GM18861 (cell line): ENCODE measurements around the gene LYZL2.
"Not testable (repeated sequence)": the region's sequence is repeated elsewhere in the genome, so short reads cannot be mapped to it uniquely, and the experiment has no call there.

Experiments used
- ATAC-seq: cut with Tn5 transposase; IDR thresholded peaks from one replicate; pipeline ENCODE4 v1.9.1; 2021; ENCODE audit not compliant: unreplicated experiment

LYZL2 gene

DNA sequence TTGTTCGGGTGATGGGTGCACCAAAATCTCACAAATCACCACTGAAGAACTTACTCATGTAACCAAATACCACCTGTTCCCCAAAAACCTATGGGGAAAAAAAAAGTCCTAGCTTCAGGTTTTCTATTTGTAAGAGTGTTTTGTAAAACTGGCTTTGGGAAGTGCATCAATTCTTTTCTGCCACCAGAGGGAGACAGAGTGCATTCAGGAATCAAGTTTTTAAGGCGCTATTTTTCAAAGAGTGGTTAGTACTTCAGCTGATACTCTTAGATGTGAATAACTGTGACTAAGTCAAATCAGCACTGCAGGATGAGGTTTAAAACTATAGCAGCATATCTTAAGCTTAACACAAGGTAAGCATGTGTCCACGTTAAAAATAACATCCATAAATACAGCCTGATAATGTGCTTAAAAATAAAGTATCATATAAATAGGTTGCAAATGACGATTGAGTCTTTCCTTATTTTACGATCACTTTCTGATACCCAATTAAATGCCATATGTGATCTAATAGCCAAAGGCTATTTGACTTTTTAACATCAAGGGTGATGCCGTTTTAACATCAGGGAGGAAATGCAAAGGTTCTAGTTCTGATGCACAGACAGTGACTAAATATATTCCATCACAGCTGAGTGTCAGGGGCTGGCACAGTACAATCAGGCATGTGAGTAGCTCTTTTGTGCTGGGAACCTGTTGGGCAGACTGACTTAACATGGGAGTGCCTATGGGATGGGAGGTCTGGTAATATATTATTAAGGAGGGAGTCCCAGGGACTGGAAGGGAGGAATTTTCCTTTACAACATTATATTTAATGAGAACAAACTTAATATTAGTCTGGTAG lies 10.6 kb upstream of the LYZL2 start:
- ATAC-seq = no peak

DNA sequence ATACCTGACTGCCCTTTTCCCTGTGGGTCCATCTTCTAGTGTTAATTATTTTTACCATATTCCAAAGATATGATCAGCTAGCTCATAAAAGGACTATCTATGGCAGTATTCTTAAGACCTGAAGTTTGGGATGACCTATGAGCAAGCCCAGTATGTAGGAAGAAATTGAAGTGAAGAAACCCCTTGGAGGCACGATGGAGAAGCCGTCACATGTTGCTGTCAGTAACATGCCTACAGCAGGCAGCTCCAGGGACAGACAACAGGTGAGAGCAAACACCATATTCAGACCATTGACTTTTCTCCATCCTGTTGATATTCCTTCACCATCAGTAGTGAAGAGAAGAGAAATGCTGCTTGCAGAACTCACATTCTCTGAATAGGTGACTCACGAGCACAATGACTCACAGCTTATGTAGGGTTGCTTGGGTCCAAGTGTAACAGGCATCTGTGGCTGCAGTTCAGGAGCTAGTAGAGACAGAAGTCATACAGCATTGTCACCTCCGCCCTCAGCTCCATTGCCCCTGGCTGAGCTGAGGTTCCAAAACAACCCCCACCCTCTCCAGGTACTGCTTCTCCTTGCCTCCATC lies 8.4 kb upstream of the LYZL2 start:
- no peak for ATAC-seq

DNA sequence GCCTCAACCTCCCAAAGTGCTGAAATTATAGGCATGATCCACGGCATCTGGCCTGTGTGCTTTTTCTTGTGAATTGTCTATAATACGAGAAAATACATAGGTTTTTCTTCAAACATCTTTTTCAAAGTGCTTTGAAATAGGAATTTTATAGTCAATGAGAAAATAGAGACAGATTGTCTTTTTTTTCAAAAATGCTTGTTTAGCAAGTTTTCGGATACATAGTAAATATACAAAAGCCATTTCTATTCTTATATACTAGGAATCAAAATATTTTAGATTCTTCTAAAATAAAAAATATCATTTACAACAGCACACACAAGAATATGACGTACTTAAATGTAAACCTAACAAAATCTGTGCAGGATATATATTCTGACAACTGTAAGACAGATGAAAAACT lies 1.6 kb upstream of the LYZL2 start:
- ATAC-seq = no peak

DNA sequence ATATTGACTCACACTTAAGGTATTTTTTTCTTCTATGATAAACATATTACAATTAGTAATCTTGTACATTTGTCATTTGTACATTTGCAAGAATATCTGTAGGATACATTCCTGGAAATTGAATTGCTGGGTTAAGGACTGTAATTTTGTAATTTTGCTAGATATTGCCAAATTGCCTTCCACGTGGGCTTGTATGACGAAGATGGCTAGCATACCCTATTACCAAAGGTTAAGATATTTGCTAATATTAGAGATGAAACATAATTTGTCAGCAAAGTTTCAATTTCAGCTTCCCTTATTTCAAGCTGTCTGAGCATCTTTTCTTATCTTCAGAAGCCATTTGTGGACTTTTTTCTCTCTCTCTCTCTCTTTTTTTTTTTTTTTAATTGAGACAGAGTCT lies 1.0 kb upstream of the LYZL2 start:
- no peak for ATAC-seq

DNA sequence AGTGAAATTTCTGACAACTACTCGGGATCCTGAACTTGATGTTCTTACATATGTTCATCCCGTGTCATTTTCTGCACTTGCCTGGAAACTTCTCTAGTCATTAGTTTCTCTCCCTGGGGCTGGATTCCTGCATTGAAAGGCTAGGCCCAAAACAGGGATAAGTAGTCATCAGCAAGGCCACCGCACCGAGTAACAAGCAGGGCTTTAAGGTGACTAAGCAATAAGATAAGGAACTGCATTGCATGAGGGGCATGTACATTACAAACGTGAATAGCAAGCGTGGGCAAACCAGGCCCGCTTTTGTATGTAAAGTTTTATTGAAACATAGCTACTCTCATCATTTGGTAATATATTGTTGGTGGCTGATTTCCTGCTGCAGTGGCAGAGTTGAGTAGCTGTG lies 977 bp downstream of the LYZL2 start:
- not testable (repeated sequence) for ATAC-seq

DNA sequence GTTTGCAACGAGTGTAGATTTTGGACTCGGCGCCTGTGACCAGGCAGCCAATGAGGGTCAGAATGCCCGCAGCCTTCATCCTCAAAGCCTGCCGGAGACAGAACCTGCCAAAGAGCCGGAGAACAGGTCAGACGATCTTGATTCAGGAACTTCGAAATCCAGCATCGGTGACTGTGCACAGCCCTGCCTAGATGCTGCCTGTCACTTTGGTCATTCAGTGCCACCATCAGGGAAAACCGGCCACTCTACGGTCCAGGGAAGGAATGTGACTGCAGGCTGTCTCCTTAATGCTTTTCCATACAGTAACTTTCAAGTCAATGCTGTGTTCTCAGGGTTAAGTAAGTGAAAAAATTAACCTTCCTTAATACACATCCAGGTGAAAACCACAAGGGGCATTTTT lies 2.7 kb downstream of the LYZL2 start:
- not testable (repeated sequence) for ATAC-seq

DNA sequence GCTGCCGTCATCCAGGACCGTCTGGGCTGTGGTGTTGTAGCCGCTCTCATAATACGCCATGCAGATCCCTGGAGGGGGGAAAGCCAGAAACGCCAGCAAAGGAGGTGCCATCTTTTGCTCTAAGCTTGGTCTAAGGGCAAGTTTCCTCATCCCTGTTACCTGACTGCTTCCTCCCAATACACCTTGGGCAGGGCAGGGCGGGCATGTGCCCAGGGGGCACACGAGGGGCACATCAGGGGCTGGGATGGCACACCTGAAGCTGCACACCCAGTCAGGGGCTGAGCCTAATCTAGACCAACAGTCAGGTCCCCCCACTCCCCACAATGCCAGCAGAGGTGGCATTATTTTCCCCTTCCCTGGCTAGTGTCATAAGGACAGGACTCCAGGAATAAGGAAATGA lies 3.4 kb downstream of the LYZL2 start:
- not testable (repeated sequence) for ATAC-seq

DNA sequence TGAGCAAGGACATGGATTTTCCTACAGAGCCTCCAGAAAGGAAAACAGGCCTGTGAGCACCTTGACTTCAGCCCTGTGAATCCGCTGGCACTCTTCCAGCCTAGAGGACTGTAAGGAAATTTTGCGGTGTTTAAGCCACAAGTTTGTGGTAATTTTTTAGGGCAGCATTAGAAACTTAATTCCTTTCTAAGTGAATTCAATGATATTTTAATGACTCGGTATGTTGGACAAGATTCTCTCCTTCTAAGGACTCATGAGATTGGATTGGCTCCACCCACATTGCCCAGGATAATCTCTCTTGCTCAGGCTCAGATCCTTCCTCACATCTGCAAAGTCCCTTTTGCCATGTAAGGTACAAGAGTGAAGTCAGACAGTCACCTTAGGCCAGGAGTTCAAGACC lies 4.5 kb downstream of the LYZL2 start:
- no peak for ATAC-seq

DNA sequence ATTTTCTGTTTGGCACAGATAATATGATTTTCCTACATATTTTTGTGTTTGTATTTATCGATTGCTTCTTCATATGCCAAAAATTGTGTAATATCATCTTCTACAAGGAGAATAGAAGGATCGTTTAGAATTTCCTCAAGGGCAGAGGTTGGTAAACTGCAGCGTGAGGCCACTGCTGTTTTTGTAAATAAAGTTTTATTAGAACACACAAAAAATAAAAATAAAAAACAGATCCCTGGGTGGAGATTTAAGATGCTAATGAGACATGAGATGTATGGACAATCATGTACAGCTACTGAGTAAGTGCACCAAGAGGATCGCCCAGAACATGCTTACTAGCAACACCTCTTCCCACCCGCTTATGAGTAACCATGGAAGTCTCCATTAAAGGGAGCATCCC lies 9.6 kb downstream of the LYZL2 start:
- no peak for ATAC-seq

DNA sequence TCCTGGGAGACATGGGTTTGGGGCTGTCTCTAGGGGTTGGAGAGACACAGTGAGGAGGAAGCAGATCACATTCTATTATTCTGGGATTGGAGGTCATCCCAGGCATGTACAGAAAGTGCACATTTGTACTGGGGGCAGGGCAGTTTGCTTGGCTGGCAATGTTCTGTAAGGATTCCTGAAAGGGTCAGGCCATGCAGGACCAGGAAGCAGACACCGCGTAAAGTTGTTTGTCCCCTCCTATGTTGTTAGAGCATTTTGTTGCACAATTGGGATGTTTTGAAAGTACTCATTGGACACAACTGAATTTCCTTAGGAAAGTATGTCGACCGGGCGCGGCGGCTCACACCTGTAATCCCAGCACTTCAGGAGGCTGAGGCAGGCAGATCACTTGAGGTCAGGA lies 12.5 kb downstream of the LYZL2 start:
- no peak for ATAC-seq

DNA sequence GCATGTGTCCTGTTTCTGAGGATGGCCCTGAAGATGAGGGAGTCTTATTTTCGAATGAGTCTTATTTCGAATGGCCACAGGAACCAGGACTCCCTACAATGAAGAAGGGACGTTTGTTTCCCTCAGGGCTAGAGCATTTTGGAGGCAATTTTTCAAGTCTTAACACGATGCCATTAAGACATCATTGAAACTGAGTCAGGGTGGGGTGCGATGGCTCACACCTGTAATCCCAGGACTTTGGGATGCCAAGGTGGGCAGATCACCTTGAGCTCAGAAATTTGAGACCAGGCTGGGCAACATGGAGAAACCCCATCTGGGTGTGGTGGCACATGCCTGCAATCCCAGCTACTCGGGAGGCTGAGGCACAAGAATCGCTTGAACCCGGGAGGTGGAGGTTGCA lies 18.5 kb downstream of the LYZL2 start:
- ATAC-seq = not testable (repeated sequence)

DNA sequence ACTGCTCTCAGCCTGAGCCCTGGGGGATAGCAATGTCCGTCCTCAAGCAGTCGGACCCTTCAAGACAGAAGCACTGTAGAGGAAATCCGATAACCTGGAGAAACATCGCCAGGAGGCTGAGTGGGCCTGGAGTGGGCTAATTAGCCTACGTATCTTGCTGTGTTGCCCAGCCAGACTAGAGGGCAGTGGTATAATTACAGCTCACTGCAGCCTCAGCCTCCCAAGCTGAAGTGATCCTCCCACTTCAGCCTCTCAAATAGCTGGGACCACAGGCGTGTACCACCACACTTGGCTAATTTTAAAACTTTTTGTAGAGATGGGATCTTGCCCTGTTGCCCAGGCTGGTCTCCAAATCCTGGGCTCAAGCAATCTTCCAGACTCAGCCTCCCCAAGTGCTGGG lies 21.7 kb downstream of the LYZL2 start:
- ATAC-seq = no peak

DNA sequence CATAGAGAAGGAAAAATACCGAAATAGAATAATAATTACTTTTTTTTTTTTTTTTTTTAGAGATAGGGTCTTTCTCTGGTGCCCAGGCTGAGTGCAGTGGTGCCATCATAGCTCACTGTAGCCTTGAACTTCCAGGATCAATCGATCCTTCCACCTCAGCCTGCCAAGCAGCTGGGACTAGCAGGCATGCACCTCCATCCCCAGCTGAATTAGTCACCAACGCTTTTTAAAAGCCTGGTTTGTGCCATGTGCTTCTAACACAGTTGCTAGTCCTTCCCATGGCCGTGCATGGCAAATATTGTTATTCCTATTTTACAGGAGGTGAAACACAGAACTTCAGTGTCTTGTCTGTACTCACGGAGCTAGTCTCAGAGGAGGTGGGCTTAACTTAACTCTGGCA lies 23.2 kb downstream of the LYZL2 start:
- ATAC-seq = no peak

DNA sequence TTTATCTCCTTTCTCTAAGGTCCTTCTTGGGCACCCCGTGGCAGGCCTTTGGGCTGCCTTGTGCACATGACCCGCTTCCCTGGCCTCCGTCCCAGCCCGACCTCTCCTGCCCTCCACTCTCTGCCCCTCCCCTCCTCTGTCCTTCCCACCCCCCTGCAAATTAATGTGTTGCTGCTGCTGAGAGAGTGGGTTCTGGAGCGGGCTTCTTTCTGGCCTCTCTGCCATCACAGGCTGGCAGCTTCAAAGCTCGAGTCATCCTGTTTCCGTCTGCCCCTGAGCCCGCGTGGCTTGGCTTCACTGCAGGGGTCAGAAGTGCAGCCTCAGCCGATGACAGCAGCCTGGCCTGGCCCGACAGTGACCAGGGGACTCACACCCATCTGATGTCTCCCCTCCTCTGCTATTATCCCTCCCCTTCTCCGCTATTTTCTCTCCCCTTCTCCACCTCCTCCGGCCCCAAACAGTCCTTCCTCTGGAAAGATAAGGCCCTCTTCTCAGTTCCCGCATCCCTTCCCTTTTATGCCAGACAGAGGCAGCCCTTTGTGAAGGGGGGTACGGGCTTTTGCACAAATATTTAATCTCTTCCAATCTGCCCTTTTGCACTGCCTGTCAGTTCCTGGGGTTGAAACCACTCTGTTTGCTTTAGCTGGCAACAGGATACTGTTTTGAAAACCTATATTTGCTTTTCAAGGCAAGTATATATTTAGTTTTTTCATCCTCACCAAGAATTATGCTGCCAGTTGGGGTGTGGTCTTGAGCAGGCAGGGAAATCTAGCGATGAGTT lies 24.0 kb downstream of the LYZL2 start:
- not testable (repeated sequence) for ATAC-seq

DNA sequence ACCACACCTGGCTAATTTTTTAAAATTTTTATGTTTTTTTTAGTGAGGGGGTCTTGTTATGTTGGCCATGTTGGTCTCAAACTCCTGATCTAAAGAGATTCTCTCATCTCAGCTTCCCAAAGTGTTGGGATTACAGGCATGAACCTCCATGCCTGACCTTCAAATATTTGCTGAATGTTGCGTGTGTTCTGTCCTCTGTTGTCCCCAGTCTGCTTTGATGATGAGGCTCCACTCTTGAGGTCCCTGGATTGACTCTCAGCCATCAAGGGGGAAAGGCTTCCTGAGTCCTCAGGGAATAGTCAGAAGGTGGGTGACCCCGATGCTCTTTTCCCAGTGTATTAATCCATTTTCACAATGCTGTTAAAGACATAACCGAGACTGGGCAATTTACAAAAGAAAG lies 26.0 kb downstream of the LYZL2 start:
- no peak for ATAC-seq

DNA sequence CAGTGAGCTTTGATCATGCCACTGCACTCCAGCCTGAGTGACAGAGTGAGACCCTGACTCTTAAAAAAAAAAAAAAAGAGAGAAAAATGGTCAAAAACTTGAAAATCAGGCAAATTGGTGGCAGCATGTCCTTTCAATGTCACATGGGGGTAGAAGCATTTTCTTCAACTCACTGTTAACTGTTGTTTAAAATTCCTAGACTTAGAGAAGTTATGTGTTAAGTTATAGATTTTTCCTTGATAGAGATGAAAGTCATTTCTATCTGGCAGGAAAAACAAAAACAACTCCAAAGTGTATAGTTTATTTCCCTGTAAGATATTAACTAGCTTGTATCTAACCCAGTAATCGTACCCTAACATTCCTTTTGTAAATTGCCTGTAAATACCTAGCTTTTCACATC lies 26.8 kb downstream of the LYZL2 start:
- ATAC-seq = no peak

DNA sequence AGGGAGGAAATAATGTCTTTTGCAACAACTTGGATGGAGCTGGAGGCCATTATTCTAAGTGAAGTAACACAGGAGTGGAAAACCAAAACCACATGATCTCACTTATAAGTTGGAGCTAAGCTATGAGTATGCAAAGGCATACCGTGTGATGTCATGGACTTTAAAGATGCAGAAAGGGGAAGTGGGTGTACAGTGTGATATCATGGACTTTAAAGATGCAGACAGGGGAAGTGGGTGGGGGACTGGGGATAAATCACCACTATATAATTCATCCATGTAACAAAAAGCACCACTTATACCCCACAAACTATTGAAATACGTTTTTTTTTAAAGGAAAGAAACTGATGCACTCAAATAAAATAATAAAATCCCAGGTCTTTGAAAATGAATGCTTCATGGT lies 29.5 kb downstream of the LYZL2 start:
- no peak for ATAC-seq

DNA sequence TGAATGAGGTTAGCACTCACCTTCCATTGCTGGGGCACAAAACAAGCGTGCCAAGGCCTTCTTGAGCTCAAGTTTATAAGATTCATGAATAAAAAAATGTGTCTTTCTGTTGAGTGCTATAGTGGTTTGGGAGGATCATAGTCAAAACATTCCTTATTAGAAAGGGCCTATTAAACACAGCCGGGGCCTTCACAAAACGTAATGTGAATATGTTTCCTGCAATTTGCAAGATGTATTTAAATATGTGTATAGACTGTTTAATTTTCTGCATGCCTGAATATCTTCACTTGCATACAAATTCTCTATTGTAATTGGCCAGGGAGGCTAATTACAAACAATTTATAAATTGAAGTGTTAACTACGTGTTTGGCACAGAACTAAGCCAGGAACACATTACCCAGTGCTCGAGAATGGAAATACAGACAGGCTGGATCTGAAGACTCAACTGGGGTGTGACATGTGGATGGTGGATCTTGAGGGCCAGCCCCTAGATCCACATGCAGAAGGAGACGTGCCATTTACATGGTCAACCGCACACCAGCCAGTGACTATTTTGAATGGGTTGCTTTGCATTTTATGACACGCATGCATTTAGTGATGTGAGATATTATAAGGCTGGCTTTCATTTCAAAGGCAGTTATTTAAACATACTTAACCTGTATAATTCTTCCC lies 31.3 kb downstream of the LYZL2 start:
- ATAC-seq = no peak

DNA sequence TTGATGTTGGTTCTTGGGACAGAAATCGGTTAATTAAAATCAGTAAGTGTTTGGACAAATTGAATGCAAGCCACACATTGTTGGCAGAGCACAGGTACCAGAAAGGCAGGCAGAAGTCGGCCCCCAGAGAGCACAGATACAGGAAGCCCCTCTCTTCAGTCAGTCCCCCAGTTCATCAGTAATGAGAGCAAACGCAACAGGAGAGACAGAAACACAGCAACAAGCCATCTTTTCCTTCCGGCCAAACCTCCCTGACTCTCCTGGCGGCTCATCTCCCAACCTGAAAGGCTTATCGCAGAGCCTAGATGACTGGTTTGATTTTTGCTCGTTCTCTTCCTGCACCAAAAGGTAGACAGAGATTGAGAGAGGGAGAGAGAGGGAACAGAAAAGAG lies 32.1 kb downstream of the LYZL2 start:
- not testable (repeated sequence) for ATAC-seq

DNA sequence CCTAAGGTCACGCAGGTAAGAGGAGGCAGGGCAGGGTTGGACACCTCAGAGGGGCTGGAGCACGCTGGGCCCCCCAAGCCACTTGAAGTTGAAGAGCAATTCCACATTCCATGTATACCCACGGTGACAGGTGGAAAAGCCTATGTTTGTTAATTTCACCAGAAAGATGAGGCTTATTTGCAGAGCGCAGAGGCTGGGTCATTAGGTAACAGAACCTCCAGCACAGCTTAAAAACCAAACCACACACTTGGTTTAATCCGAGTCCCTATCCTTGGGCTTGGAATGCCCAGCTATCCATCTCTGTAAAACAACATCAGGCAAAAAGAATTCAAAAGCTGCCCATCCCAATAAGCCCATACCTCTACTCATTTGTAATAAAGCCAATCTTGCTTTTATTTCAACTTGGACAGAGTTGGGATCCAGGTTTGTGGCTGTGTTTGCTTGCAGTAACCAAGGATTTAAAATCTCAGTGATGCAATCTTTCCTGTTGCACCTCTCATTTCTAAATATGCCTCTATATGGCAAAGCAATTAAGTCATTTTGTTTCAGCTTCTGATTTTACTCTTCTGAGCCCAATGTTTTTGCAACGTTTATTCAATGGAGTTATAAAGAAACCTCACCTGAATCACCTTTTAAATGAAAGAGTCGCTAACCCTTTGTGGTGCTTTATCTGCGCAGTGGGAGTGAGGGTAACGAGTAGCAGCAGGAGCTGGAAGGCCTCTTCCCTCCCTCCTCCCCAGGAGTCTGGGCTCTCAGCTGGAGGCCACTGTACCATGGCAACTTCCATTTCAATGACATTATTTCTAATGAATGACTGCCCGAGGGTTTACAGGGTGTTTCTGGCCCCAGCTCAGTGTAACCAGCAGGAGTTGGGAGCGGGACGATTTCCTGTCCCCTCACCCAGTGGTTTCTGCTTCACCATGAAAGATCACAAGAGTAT lies 32.8 kb downstream of the LYZL2 start:
- ATAC-seq = not testable (repeated sequence)
